ENCODE measurements around the gene CEP89. TPM values are rescaled to one million over a fixed set of nuclear protein-coding genes. Genes with fewer than 3 reads are reported as not detected.

CEP89 gene
- polyA plus RNA-seq, 1 donor (not counting 4 experiments of a cell fraction or from before 2014, with no cell fraction given): 11.2 TPM

DNA sequence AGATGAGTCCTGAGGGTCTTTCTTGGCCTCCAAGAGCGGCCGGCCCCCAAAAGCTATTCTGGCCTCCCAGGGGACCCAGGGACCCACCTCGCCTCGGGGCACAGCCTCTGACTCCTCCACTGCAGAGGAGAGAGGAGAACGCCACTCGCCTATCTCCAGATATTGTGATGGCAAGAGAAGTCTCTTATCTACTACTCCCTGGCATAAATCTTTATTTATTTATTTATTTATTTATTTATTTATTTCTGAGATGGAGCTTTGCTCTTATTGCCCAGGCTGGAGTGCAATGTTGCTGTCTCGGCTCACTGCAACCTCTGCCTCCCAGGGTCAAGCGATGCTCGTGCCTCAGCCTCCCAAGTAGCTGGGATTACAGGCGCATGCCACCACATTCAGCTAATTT, 113.2 kb downstream of the CEP89 start:
- DNase-seq (ENCODE audit: low read depth, low spot score): no peak
- H3K4me1 ChIP-seq (ENCODE audit: control insufficient read depth, extremely low read depth, insufficient read depth, low read length): no peaks in the 10 kb centered on the region
- no peak overlapping the region for H3K27ac ChIP-seq (ENCODE audit: control insufficient read depth, insufficient read depth, low read length)
- no peak for FAIRE-seq
- dilution Hi-C loops (cut with MboI; ENCODE audit: extremely low pct_ligation_motif_present, low sequenced_read_pairs): no loop called here
- no peaks in the 10 kb centered on the region for H4K20me1 ChIP-seq (ENCODE audit: control insufficient read depth, extremely low read depth, insufficient read depth, low read length)
- no peak overlapping the region for H3K9ac ChIP-seq (ENCODE audit: control insufficient read depth, extremely low read depth, insufficient read depth, low read length)
- H3K79me2 ChIP-seq (ENCODE audit: control insufficient read depth, insufficient read depth, low read length): no peaks in the 10 kb centered on the region
- H3K4me3 ChIP-seq (ENCODE audit: control insufficient read depth in 2 of 3, extremely low read depth in 1 of 3, insufficient read depth in 2 of 3, low read depth in 1 of 3, low read length in 3 of 3): no peak overlapping the region
- no peaks in the 10 kb centered on the region for H3K36me3 ChIP-seq (ENCODE audit: control insufficient read depth in 2 of 2, extremely low read depth in 1 of 2, insufficient read depth in 2 of 2, low read length in 2 of 2)
- no peaks in the 10 kb centered on the region for H3K9me3 ChIP-seq (ENCODE audit: control insufficient read depth, low read depth, low read length)
- no peaks in the 10 kb centered on the region for H3K27me3 ChIP-seq (ENCODE audit: control insufficient read depth, extremely low read depth, insufficient read depth, low read length)
- no peak for TF ChIP-seq EZH2 (IDR thresholded peaks at IDR 0.05; ENCODE audit: low read length)
- TF ChIP-seq CTCF (optimal IDR thresholded peaks at IDR 0.05 in 1 of 3, IDR thresholded peaks at IDR 0.05 in 1 of 3, conservative IDR thresholded peaks at IDR 0.05 in 1 of 3; ENCODE audit: extremely low read depth in 1 of 3, insufficient read depth in 2 of 3, low read length in 3 of 3): no peak
- H3K9me1 ChIP-seq (ENCODE audit: control insufficient read depth, extremely low read depth, insufficient read depth, low read length): no peaks in the 10 kb centered on the region
- no peak overlapping the region for H2AFZ ChIP-seq (ENCODE audit: control insufficient read depth, low read length)
- H3K4me2 ChIP-seq (ENCODE audit: control insufficient read depth, extremely low read depth, insufficient read depth, low read depth, low read length): no peak overlapping the region

- H4K20me1 ChIP-seq (ENCODE audit: control insufficient read depth, extremely low read depth, insufficient read depth, low read length): no peaks in the 10 kb centered on the region
- no peak overlapping the region for H3K4me3 ChIP-seq (ENCODE audit: control insufficient read depth in 2 of 3, extremely low read depth in 1 of 3, insufficient read depth in 2 of 3, low read depth in 1 of 3, low read length in 3 of 3)
- no peaks in the 10 kb centered on the region for H3K4me1 ChIP-seq (ENCODE audit: control insufficient read depth, extremely low read depth, insufficient read depth, low read length)
- H3K36me3 ChIP-seq (ENCODE audit: control insufficient read depth in 2 of 2, extremely low read depth in 1 of 2, insufficient read depth in 2 of 2, low read length in 2 of 2): no peaks in the 10 kb centered on the region
- dilution Hi-C loops (cut with MboI; ENCODE audit: extremely low pct_ligation_motif_present, low sequenced_read_pairs): no loop called here
- no peaks in the 10 kb centered on the region for H3K9me3 ChIP-seq (ENCODE audit: control insufficient read depth, low read depth, low read length)
- H3K27me3 ChIP-seq (ENCODE audit: control insufficient read depth, extremely low read depth, insufficient read depth, low read length): no peaks in the 10 kb centered on the region
- no peaks in the 10 kb centered on the region for H3K9me1 ChIP-seq (ENCODE audit: control insufficient read depth, extremely low read depth, insufficient read depth, low read length)
- FAIRE-seq: no peak
- H3K4me2 ChIP-seq (ENCODE audit: control insufficient read depth, extremely low read depth, insufficient read depth, low read depth, low read length): no peak overlapping the region
- H2AFZ ChIP-seq (ENCODE audit: control insufficient read depth, low read length): no peak overlapping the region
- no peak overlapping the region for H3K9ac ChIP-seq (ENCODE audit: control insufficient read depth, extremely low read depth, insufficient read depth, low read length)
- H3K79me2 ChIP-seq (ENCODE audit: control insufficient read depth, insufficient read depth, low read length): no peaks in the 10 kb centered on the region
- TF ChIP-seq EZH2 (IDR thresholded peaks at IDR 0.05; ENCODE audit: low read length) (no peak), CTCF (optimal IDR thresholded peaks at IDR 0.05 in 1 of 3, IDR thresholded peaks at IDR 0.05 in 1 of 3, conservative IDR thresholded peaks at IDR 0.05 in 1 of 3; ENCODE audit: extremely low read depth in 1 of 3, insufficient read depth in 2 of 3, low read length in 3 of 3) (no peak)
- H3K27ac ChIP-seq (ENCODE audit: control insufficient read depth, insufficient read depth, low read length): no peak overlapping the region
- no peak for DNase-seq (ENCODE audit: low read depth, low spot score)
Observed at GRCh38 chr19:32858155-32858554, 113.6 kb downstream of the CEP89 start.
